ENCODE data around the gene BLID.

BLID gene

DNA sequence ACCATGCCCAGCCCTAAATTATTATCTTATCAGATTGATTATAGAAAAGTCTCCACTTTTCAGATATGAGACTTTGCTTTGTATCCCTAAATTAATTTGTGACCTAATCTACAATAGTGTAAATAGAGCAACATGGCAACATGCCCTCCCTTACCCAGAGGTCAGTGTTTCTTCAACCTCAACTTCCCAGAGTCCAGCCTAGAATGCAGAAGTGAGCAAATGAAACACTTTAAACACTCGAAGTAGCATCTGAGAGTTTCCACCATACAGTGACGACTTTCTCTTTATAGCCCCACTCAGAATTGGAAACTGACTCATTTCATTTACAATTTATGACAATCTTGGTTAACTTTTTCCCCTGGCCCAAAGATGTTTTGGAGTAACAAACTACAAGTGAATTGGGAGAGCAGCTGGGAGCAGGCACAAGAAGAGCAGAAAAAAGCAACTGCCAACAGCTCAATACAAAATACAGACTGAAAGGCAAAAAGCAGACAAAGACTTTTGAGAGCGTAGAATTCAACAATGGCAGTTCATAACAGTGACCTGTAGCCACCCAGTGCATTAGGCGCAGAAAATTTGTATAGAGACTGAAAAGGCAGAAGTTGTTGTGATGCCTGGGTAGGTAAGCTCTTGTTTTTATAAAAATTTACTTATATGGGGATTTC, 10.1 kb upstream of the BLID start (continued):
- TF ChIP-seq, protein P1, sequence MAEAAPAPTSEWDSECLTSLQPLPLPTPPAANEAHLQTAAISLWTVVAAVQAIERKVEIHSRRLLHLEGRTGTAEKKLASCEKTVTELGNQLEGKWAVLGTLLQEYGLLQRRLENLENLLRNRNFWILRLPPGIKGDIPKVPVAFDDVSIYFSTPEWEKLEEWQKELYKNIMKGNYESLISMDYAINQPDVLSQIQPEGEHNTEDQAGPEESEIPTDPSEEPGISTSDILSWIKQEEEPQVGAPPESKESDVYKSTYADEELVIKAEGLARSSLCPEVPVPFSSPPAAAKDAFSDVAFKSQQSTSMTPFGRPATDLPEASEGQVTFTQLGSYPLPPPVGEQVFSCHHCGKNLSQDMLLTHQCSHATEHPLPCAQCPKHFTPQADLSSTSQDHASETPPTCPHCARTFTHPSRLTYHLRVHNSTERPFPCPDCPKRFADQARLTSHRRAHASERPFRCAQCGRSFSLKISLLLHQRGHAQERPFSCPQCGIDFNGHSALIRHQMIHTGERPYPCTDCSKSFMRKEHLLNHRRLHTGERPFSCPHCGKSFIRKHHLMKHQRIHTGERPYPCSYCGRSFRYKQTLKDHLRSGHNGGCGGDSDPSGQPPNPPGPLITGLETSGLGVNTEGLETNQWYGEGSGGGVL (tag by site-specific recombination; IDR thresholded peaks at IDR 0.05): no peak
- TF ChIP-seq KLF8 (tag by site-specific recombination; IDR thresholded peaks at IDR 0.05): no peak
- TF ChIP-seq ZNF416 (tag by site-specific recombination; IDR thresholded peaks at IDR 0.05): no peak
- TF ChIP-seq TRIM28 (IDR thresholded peaks at IDR 0.05; ENCODE audit: borderline replicate concordance, low read length): no peak

GRCh38 chr11:122123263-122123929, 7.4 kb upstream of the BLID start:
- Histone ChIP-seq H3K27ac (ENCODE audit: extremely low read depth, low read depth, low read length) (no peak overlapping the region), H3K36me3 (ENCODE audit: control insufficient read depth in 2 of 2, insufficient read depth in 1 of 2, low read length in 2 of 2) (no peaks in the 10 kb centered on the region), H3K4me3 (ENCODE audit: low read depth, low read length) (no peak overlapping the region), H3K4me1 (ENCODE audit: control insufficient read depth, insufficient read depth, low read length) (no peaks in the 10 kb centered on the region), H3K9me3 (ENCODE audit: control insufficient read depth, insufficient read depth, low read depth, low read length) (no peaks in the 10 kb centered on the region)
- ChIA-PET POLR2A (no interaction called here), CTCF (interaction anchor here (0.7 to 2.4 kb wide), 2 partner anchors 15 to 21 kb away, joined by 3 to 8 read pairs; no protein-coding TSS in a partner anchor)
- no peak for TF ChIP-seq ZNF26 (tag by site-specific recombination; IDR thresholded peaks at IDR 0.05)
- TF ChIP-seq ZNF707 (tag by site-specific recombination; IDR thresholded peaks at IDR 0.05): no peak

DNA sequence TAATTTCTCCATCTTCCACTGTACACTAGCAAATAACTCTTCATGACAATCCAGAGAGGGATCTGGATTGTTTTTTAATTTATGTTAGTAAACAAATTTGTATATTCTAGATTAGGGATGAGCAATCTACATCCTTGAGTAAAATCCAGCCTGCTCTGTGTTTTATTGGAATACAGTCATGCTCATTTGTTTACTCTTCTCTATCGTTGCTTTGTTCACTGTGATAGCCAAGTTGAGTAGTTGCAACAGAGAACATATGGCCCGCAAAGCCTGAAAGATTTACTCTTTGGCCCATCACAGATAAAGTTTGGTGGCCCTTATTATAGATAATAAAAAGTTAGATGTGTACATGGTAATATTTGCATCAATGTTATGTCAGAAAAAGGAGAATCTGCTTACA, 6.2 kb upstream of the BLID start:
- Histone ChIP-seq H3K4me3 (ENCODE audit: low read depth, low read length) (no peak overlapping the region), H3K36me3 (ENCODE audit: control insufficient read depth in 2 of 2, insufficient read depth in 1 of 2, low read length in 2 of 2) (no peaks in the 10 kb centered on the region), H3K27ac (ENCODE audit: extremely low read depth, low read depth, low read length) (no peak overlapping the region), H3K4me1 (ENCODE audit: control insufficient read depth, insufficient read depth, low read length) (no peaks in the 10 kb centered on the region), H3K9me3 (ENCODE audit: control insufficient read depth, insufficient read depth, low read depth, low read length) (no peaks in the 10 kb centered on the region)
- CTCF ChIA-PET: interaction anchor here (2.4 kb wide), 1 partner anchor 14 kb away, joined by 8 read pairs; no protein-coding TSS in a partner anchor
- POLR2A ChIA-PET: no interaction called here
- TF ChIP-seq ZNF214 (tag by site-specific recombination; IDR thresholded peaks at IDR 0.05; ENCODE audit: borderline replicate concordance): no peak
- TF ChIP-seq ZNF629 (tag by site-specific recombination; IDR thresholded peaks at IDR 0.05): no peak
- TF ChIP-seq ZBTB20 (tag by site-specific recombination; IDR thresholded peaks at IDR 0.05): no peak
- TF ChIP-seq ZIC2 (tag by site-specific recombination; IDR thresholded peaks at IDR 0.05): no peak
- TF ChIP-seq MZF1 (tag by site-specific recombination; IDR thresholded peaks at IDR 0.05; ENCODE audit: borderline replicate concordance): no peak
- no peak for TF ChIP-seq ZNF248 (tag by site-specific recombination; IDR thresholded peaks at IDR 0.05)
- no peak for TF ChIP-seq ZBTB1 (tag by site-specific recombination; IDR thresholded peaks at IDR 0.05)
- TF ChIP-seq, protein P2, sequence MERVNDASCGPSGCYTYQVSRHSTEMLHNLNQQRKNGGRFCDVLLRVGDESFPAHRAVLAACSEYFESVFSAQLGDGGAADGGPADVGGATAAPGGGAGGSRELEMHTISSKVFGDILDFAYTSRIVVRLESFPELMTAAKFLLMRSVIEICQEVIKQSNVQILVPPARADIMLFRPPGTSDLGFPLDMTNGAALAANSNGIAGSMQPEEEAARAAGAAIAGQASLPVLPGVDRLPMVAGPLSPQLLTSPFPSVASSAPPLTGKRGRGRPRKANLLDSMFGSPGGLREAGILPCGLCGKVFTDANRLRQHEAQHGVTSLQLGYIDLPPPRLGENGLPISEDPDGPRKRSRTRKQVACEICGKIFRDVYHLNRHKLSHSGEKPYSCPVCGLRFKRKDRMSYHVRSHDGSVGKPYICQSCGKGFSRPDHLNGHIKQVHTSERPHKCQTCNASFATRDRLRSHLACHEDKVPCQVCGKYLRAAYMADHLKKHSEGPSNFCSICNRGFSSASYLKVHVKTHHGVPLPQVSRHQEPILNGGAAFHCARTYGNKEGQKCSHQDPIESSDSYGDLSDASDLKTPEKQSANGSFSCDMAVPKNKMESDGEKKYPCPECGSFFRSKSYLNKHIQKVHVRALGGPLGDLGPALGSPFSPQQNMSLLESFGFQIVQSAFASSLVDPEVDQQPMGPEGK (tag by site-specific recombination; IDR thresholded peaks at IDR 0.05): no peak
- TF ChIP-seq KLF9 (tag by site-specific recombination; IDR thresholded peaks at IDR 0.05; ENCODE audit: low read depth): no peak
- TF ChIP-seq OVOL3 (tag by site-specific recombination; IDR thresholded peaks at IDR 0.05): no peak
- TF ChIP-seq ZBTB17 (tag by site-specific recombination; IDR thresholded peaks at IDR 0.05): no peak
- TF ChIP-seq ZNF169 (tag by site-specific recombination; IDR thresholded peaks at IDR 0.05): no peak
- TF ChIP-seq, protein P3, sequence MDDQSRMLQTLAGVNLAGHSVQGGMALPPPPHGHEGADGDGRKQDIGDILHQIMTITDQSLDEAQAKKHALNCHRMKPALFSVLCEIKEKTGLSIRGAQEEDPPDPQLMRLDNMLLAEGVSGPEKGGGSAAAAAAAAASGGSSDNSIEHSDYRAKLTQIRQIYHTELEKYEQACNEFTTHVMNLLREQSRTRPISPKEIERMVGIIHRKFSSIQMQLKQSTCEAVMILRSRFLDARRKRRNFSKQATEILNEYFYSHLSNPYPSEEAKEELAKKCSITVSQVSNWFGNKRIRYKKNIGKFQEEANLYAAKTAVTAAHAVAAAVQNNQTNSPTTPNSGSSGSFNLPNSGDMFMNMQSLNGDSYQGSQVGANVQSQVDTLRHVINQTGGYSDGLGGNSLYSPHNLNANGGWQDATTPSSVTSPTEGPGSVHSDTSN (CRISPR knock-in tag; IDR thresholded peaks at IDR 0.05): no peak
- TF ChIP-seq ZNF26 (tag by site-specific recombination; IDR thresholded peaks at IDR 0.05): no peak
- TF ChIP-seq GLIS1 (tag by site-specific recombination; IDR thresholded peaks at IDR 0.05): no peak
- TF ChIP-seq, protein P4, sequence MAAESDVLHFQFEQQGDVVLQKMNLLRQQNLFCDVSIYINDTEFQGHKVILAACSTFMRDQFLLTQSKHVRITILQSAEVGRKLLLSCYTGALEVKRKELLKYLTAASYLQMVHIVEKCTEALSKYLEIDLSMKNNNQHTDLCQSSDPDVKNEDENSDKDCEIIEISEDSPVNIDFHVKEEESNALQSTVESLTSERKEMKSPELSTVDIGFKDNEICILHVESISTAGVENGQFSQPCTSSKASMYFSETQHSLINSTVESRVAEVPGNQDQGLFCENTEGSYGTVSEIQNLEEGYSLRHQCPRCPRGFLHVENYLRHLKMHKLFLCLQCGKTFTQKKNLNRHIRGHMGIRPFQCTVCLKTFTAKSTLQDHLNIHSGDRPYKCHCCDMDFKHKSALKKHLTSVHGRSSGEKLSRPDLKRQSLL (tag by site-specific recombination; IDR thresholded peaks at IDR 0.05): no peak
- TF ChIP-seq ZNF10 (tag by site-specific recombination; IDR thresholded peaks at IDR 0.05): no peak
